Stimulated activated CD4-positive, alpha-beta T cell treated with anti-CD3 and anti-CD28 coated beads, Interleukin-12 subunit alpha, Interleukin-12 subunit beta, amount 100 ng/mL, for 24 hours (primary cell): ENCODE results near the gene PEX11A.
"Not testable (repeated sequence)": the region's sequence is repeated elsewhere in the genome, so short reads cannot be mapped to it uniquely, and the experiment has no call there.

Source experiments
- DNase-seq, 2 experiments: peaks; one replicate each; pipeline ENCODE4 v3.0.0-alpha.2; 2020; ENCODE audit warnings: low read depth in 2 of 2

Gene PEX11A

GRCh38 chr15:89690276-89691218, at the start of gene PEX11A, which contains the start of gene WDR93:
PEX11A (minus strand) TSS chr15:89690754; CDS start chr15:89690632, 122 bp downstream.
WDR93 (plus strand) TSS chr15:89690811; CDS start chr15:89701747, 10,936 bp downstream.
- DNase-seq, result peak; percentile 54 to 74

GRCh38 chr15:89740137-89740536, 49.6 kb upstream of the PEX11A start:
- DNase-seq, result no peak

- DNase-seq, result no peak
Observed at GRCh38 chr15:89735773-89736172, 45.2 kb upstream of the PEX11A start.

- no peak for DNase-seq
Observed at GRCh38 chr15:89732451-89733172, 42.1 kb upstream of the PEX11A start.

GRCh38 chr15:89731275-89731674, 40.7 kb upstream of the PEX11A start:
- no peak for DNase-seq

- no peak for DNase-seq
Observed at GRCh38 chr15:89728254-89728653, 37.7 kb upstream of the PEX11A start.

GRCh38 chr15:89725064-89725463, 34.5 kb upstream of the PEX11A start:
- DNase-seq, result no peak

- no peak for DNase-seq
Observed at GRCh38 chr15:89724621-89725020, 34.1 kb upstream of the PEX11A start.

- no peak for DNase-seq
Observed at GRCh38 chr15:89723031-89723430, 32.5 kb upstream of the PEX11A start.

- DNase-seq, result no peak
Observed at GRCh38 chr15:89714775-89715174, 24.2 kb upstream of the PEX11A start.

GRCh38 chr15:89707577-89707976, 17.0 kb upstream of the PEX11A start:
- no peak for DNase-seq

GRCh38 chr15:89704411-89704810, 13.9 kb upstream of the PEX11A start:
- no peak for DNase-seq

- no peak for DNase-seq
Observed at GRCh38 chr15:89695198-89695597, 4.6 kb upstream of the PEX11A start.

GRCh38 chr15:89693696-89694095, 3.1 kb upstream of the PEX11A start:
- DNase-seq, result no peak

GRCh38 chr15:89693091-89693490, 2.5 kb upstream of the PEX11A start:
- no peak for DNase-seq

GRCh38 chr15:89689930-89690275, 651 bp downstream of the PEX11A start:
- not testable (repeated sequence) for DNase-seq

GRCh38 chr15:89686522-89686921, 4.0 kb downstream of the PEX11A start:
- DNase-seq, result no peak

GRCh38 chr15:89685995-89686394, 4.6 kb downstream of the PEX11A start:
- DNase-seq, result no peak

- no peak for DNase-seq
Observed at GRCh38 chr15:89681146-89681545, 9.4 kb downstream of the PEX11A start.

- DNase-seq, result no peak
Observed at GRCh38 chr15:89680282-89680873, 10.2 kb downstream of the PEX11A start.

GRCh38 chr15:89679212-89679611, 11.3 kb downstream of the PEX11A start, which contains the start of gene PLIN1:
PLIN1 (minus strand) TSS chr15:89679367; CDS start chr15:89677489, 1,878 bp downstream.
- no peak for DNase-seq

GRCh38 chr15:89677381-89677780, 13.2 kb downstream of the PEX11A start:
- DNase-seq, result no peak
